OCI-LY7 (cell line): ENCODE results near the gene IQCK.

Source experiments
- CTCF ChIP-seq: fragments of 200-600 bp; sonication (generic); conservative IDR thresholded peaks from 2 replicates; pipeline ENCODE4 v1.5.1; 2014; ENCODE audit warnings: mild to moderate bottlenecking, antibody characterized with exemption, low read length, moderate library complexity, mixed read lengths
- EZH2phosphoT487 ChIP-seq: fragments of 200-600 bp; sonication (generic); IDR thresholded peaks from 2 replicates; pipeline ENCODE4 v1.6.1; 2018; ENCODE audit warnings: low read depth, borderline replicate concordance, mild to moderate bottlenecking, mixed run types, antibody characterized with exemption, low read length, moderate library complexity, mixed read lengths

GRCh38 chr16:19696328-19696727, 21.7 kb upstream of the IQCK start:
- no peak for TF ChIP-seq CTCF
- TF ChIP-seq EZH2phosphoT487, result no peak
